C4-2B (cell line): ENCODE results near the gene PNLDC1.

Source experiments
- ZFX ChIP-seq: fragments of 450-650 bp; IDR thresholded peaks from 2 replicates; pipeline ENCODE4 v1.6.1; 2017
- TF ChIP-seq, protein P1 (sequence below): fragments of 450-650 bp; conservative IDR thresholded peaks from 2 replicates; pipeline ENCODE4 v1.5.1; 2017; ENCODE audit warnings: mild to moderate bottlenecking

- TF ChIP-seq, protein P1, sequence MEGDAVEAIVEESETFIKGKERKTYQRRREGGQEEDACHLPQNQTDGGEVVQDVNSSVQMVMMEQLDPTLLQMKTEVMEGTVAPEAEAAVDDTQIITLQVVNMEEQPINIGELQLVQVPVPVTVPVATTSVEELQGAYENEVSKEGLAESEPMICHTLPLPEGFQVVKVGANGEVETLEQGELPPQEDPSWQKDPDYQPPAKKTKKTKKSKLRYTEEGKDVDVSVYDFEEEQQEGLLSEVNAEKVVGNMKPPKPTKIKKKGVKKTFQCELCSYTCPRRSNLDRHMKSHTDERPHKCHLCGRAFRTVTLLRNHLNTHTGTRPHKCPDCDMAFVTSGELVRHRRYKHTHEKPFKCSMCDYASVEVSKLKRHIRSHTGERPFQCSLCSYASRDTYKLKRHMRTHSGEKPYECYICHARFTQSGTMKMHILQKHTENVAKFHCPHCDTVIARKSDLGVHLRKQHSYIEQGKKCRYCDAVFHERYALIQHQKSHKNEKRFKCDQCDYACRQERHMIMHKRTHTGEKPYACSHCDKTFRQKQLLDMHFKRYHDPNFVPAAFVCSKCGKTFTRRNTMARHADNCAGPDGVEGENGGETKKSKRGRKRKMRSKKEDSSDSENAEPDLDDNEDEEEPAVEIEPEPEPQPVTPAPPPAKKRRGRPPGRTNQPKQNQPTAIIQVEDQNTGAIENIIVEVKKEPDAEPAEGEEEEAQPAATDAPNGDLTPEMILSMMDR = no peak
- TF ChIP-seq ZFX = no peak
Observed at GRCh38 chr6:159800141-159800865, at the start of gene PNLDC1.
